Neutrophil (primary cell): ENCODE results near the gene ABHD8.

Source experiments
- H3K27ac ChIP-seq: fragments of 200-600 bp; sonication (generic); 2 replicates; pipeline ENCODE4 v1.5.1; 2016; ENCODE audit warnings: mild to moderate bottlenecking, moderate library complexity
- H3K27me3 ChIP-seq: fragments of 200-600 bp; sonication (generic); 2 replicates; pipeline ENCODE4 v1.6.0; 2016; ENCODE audit warnings: mild to moderate bottlenecking
- H3K36me3 ChIP-seq: fragments of 200-600 bp; sonication (generic); 2 replicates; pipeline ENCODE4 v1.5.1; 2017
- H3K4me1 ChIP-seq, 2 experiments: fragments of 200-600 bp in 1 of 2; sonication (generic) in 1 of 2; 1 replicate in 1 of 2; 2 replicates in 1 of 2; pipeline versions ENCODE4 v1.5.1 to v1.6.1; 2013 to 2016; ENCODE audit warnings: low read depth in 1 of 2, low read length in 1 of 2, mild to moderate bottlenecking in 1 of 2, moderate library complexity in 1 of 2; ENCODE audit not compliant: control insufficient read depth in 1 of 2, insufficient read depth in 1 of 2
- H3K4me3 ChIP-seq, 2 experiments: fragments of 200-600 bp in 1 of 2; sonication (generic) in 1 of 2; 1 replicate in 1 of 2; 2 replicates in 1 of 2; pipeline ENCODE4 v1.5.1; 2013 to 2016; ENCODE audit warnings: low read depth in 1 of 2, low read length in 1 of 2, mild to moderate bottlenecking in 1 of 2, moderate library complexity in 1 of 2
- H3K9me3 ChIP-seq: fragments of 200-600 bp; sonication (generic); 2 replicates; pipeline ENCODE4 v1.5.1; 2016
- TF ChIP-seq, protein P1 (sequence below): fragments of 200-600 bp; sonication (generic); IDR thresholded peaks from 2 replicates; pipeline ENCODE4 v1.5.1; 2016; ENCODE audit warnings: antibody characterized with exemption

The ABHD8 gene

DNA sequence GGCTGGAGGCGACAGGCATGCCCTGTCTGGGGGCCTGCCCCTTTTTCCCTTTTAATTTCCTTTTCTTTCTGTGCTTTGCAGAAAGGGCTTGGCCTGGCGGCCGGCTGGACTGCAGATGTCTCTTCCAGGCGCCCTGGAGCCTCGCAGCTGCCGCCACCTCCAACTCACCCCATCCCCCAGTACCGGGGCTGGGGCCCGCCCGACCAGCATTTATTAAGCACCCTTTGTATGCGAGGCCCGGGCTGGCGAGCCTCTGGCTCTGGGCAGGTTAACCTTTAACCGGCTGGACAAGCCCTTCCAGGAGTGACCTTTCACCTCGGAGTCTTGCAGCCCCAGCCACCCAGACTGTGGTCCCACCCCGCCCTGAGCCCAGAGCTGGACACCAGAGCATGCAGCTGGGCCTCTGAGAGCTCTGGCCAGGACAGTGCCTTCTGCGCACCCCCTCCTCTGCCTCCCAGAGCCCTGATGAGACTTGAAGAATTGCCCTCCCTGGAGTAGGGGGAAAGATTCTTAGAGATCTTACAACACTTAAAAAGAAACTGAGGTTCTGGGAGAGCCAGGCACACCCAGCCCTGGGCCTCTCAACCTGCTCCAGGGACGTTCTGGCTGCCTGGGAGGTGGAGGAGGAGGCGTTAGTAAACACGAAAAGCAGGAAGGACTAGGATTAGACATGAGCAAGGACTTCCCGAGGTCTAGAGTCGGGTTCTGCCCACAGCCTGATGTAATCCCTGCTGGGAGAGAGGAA lies 56.4 kb downstream of the ABHD8 start:
- TF ChIP-seq, protein P1, sequence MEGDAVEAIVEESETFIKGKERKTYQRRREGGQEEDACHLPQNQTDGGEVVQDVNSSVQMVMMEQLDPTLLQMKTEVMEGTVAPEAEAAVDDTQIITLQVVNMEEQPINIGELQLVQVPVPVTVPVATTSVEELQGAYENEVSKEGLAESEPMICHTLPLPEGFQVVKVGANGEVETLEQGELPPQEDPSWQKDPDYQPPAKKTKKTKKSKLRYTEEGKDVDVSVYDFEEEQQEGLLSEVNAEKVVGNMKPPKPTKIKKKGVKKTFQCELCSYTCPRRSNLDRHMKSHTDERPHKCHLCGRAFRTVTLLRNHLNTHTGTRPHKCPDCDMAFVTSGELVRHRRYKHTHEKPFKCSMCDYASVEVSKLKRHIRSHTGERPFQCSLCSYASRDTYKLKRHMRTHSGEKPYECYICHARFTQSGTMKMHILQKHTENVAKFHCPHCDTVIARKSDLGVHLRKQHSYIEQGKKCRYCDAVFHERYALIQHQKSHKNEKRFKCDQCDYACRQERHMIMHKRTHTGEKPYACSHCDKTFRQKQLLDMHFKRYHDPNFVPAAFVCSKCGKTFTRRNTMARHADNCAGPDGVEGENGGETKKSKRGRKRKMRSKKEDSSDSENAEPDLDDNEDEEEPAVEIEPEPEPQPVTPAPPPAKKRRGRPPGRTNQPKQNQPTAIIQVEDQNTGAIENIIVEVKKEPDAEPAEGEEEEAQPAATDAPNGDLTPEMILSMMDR, result no peak
- Histone ChIP-seq H3K27ac (peak overlapping the region; percentile 56), H3K4me3 (peak overlapping the region; percentile 63 to 75), H3K4me1 (peaks cover 13% of the 10 kb centered on the region in 2 experiments), H3K27me3 (peaks cover 48% of the 10 kb centered on the region), H3K9me3 (no peaks in the 10 kb centered on the region), H3K36me3 (no peaks in the 10 kb centered on the region)

DNA sequence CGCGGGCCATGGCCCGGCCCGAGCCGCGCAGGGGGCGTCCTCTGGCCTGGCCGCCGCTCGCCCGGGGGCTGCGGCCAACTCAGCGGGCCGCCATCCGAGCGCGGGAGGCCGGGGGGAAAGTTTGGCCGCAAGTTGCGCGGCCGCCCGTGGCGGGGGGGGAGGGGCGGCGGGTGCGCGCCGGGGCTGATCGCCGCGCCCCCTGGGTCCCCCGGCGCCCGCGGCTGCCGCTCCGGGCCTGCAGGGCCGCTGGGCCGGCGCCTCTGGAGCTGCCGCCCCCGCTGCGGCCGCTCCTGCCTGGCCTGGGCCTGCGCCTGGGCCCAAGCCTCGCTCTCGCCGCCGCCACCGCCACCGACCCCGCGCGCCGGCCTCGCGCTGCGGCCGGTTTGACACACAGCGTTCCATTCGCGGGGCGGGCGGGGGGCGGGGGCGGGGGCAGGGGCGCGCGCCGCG lies 57.7 kb downstream of the ABHD8 start, which contains the start of gene NR2F6:
NR2F6 (minus strand) TSS at position 385 of the 450 bp plus-strand sequence. CDS start 699 bp downstream, outside the sequence.
- Histone ChIP-seq H3K9me3 (no peaks in the 10 kb centered on the region), H3K4me1 (peaks cover 13% of the 10 kb centered on the region in 2 experiments), H3K27ac (peak within 1 kb of the TSS; percentile 56), H3K4me3 (peak within 1 kb of the TSS; percentile 63 to 75), H3K36me3 (no peaks in the 10 kb centered on the region), H3K27me3 (peaks cover 48% of the 10 kb centered on the region)
- TF ChIP-seq, protein P1, result no peak

DNA sequence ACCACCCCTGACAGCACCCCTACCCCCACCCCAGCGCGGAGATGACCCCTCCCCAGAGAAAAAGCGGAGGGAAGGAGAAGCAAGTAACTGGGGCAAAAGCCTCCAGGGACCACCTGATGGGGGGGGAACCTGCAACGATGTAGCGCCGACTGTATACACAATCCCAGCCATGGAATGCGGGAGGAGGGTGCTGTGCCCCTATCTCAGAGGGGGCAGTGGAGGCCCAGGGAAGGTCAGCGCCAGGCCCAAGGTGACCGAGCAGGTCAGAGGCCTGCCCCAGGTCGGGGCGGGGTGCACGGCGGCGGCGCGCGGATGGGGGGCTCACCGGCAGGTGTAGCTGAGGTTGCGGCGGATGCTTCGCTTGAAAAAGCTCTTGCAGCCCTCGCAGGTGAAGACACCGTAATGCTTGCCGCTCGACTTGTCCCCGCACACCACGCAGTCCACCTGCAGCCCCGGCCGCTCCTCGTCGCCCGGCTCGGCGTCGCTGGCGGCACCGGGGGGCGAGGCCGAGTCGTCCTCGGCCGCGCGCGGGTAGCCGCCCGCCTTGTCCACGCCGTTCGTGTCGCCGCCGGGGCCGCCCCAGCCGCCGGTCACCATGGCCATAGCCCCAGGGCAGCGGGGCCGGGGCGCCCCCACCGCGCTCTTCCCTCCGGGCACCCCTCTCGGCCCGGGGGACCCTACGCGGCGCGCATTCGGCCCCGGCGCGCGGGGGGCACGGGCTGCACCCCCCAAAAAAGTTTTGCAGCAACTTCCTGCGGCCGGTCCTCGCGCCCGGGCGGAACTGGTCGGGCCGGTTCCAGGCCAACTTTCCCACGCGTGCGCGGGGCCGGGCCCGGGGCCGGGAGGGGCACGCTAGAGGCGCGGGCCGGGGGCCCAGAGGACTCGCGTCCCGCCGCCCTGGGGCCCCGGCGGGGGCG lies 58.3 kb downstream of the ABHD8 start:
- TF ChIP-seq, protein P1, result no peak
- peak overlapping the region; percentile 53 to 63 for H3K4me3 ChIP-seq
- peaks cover 13% of the 10 kb centered on the region in 2 experiments for H3K4me1 ChIP-seq
- H3K27ac ChIP-seq, result no peak overlapping the region
- no peaks in the 10 kb centered on the region for H3K36me3 ChIP-seq
- no peaks in the 10 kb centered on the region for H3K9me3 ChIP-seq
- H3K27me3 ChIP-seq, result peaks cover 48% of the 10 kb centered on the region

DNA sequence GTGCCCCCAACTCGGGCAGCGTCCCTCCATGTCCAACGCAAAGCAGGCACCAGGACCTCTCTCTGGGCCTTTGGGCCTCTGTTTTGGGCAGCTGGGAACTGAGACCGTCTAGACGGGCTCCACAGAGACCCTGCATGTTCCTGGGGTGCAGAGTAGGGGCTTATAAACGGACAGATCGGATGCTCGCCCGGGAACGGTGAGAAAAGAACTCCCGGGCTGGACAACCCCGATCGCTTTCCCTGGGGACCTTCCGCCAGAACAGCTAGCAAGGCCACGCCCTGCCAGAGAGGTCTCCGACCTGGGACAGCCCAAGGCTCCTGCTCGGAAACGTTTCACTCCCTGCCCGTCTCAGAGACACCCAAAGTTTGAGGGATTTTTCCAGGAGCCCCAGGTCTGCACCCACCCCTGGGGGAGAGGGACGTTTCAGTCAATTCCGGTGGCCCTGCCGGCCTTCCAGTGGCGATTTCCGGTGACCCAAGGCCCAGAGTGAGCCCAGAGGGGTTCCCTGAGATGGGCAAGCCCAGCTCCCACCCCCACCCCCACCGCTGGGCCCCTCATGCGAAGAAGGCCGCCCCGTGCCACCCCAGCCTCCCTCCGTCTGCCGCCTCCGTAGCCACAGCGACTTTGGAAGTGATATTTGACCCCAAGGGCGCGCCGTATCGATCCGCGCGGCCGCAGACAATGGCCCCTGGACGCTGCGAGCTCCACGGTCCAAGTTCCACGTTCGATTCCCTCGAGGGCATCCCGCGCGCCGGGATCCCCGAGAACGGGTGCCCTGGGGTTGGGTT lies 59.2 kb downstream of the ABHD8 start:
- Histone ChIP-seq H3K27ac (no peak overlapping the region), H3K4me1 (peaks cover 13% of the 10 kb centered on the region in 2 experiments), H3K4me3 (no peak overlapping the region)

More for the DNA sequence above, 59.2 kb downstream of the ABHD8 start:
- Histone ChIP-seq H3K27me3 (peaks cover 48% of the 10 kb centered on the region), H3K36me3 (no peaks in the 10 kb centered on the region), H3K9me3 (no peaks in the 10 kb centered on the region)
- TF ChIP-seq, protein P1, result no peak
